ENCODE data around the gene UBXN1.

Gene UBXN1

GRCh38 chr11:62678770-62679696 lies at the start of gene UBXN1:
TSS of gene UBXN1 (minus strand) at chr11:62679073. CDS start at chr11:62678923, 150 bp downstream.
- peak; percentile 87 for DNase-seq

- DNase-seq = peak; percentile 93
Measured at GRCh38 chr11:62728171-62728988, 49.5 kb upstream of the UBXN1 start, which contains the start of gene TTC9C. TSS of gene TTC9C (plus strand) at chr11:62728486. CDS start at chr11:62728849, 363 bp downstream.

- peak; percentile 100 for DNase-seq
Measured at GRCh38 chr11:62727872-62728170, 48.9 kb upstream of the UBXN1 start.

GRCh38 chr11:62727165-62727871 lies 48.4 kb upstream of the UBXN1 start, which contains the start of gene HNRNPUL2:
TSS of gene HNRNPUL2 (minus strand) at chr11:62727457. CDS start at chr11:62727156, 301 bp downstream.
- DNase-seq = peak; percentile 100

- DNase-seq = no peak
Measured at GRCh38 chr11:62726915-62727164, 48.0 kb upstream of the UBXN1 start.

GRCh38 chr11:62726156-62726914 lies 47.5 kb upstream of the UBXN1 start:
- no peak for DNase-seq

- DNase-seq = no peak
Measured at GRCh38 chr11:62725646-62726045, 46.8 kb upstream of the UBXN1 start.

- no peak for DNase-seq
Measured at GRCh38 chr11:62724171-62724570, 45.3 kb upstream of the UBXN1 start.

GRCh38 chr11:62721994-62722393 lies 43.1 kb upstream of the UBXN1 start:
- DNase-seq = no peak

- DNase-seq = no peak
Measured at GRCh38 chr11:62719302-62719978, 40.6 kb upstream of the UBXN1 start.

GRCh38 chr11:62716816-62717215 lies 37.9 kb upstream of the UBXN1 start:
- DNase-seq = no peak

GRCh38 chr11:62716206-62716605 lies 37.3 kb upstream of the UBXN1 start:
- DNase-seq = no peak

- DNase-seq = no peak
Measured at GRCh38 chr11:62715150-62716130, 36.6 kb upstream of the UBXN1 start.

- DNase-seq = no peak
Measured at GRCh38 chr11:62713343-62713742, 34.5 kb upstream of the UBXN1 start.

- DNase-seq = no peak
Measured at GRCh38 chr11:62712861-62713260, 34.0 kb upstream of the UBXN1 start.

- DNase-seq = no peak
Measured at GRCh38 chr11:62712276-62712812, 33.5 kb upstream of the UBXN1 start.

- no peak for DNase-seq
Measured at GRCh38 chr11:62710001-62710345, 31.1 kb upstream of the UBXN1 start.

- DNase-seq = no peak
Measured at GRCh38 chr11:62709247-62710000, 30.6 kb upstream of the UBXN1 start.

GRCh38 chr11:62708793-62709192 lies 29.9 kb upstream of the UBXN1 start:
- DNase-seq = no peak

- DNase-seq = no peak
Measured at GRCh38 chr11:62708392-62708791, 29.5 kb upstream of the UBXN1 start.

Data from KG1 (cell line).